GM12878 (cell line): ENCODE results near the gene ANGPTL2. TPM values are rescaled to one million over a fixed set of nuclear protein-coding genes. Genes with fewer than 3 reads are reported as not detected.

Experiments
- ATAC-seq: fragments of 200-7000 bp; cut with Tn5 transposase; 3 replicates; pipeline ENCODE4 v1.9.1; 2020; ENCODE audit warnings: mild to moderate bottlenecking, moderate library complexity
- BruUV-seq: library from RNA; stranded (reverse); fragments of 400-500 nt; replicated peaks from 2 replicates; lab custom pipeline; 2021; lab: Mats Ljungman, UMichigan
- CTCF ChIA-PET: fragments of 300-600 bp; sonication (Branson Sonifier 250); formaldehyde crosslinking; extraction: SDS; loops from one replicate; lab custom pipeline; 2021; ENCODE audit warnings: inconsistent platforms; lab: Yijun Ruan, JAX
- POLR2A ChIA-PET: fragments of 350-600 bp; formaldehyde crosslinking; extraction: SDS; loops from one replicate; lab custom pipeline; 2021; ENCODE audit warnings: inconsistent platforms; lab: Charles Lee
- RAD21 ChIA-PET: fragments of 300-600 bp; sonication (Branson Sonifier 250); formaldehyde crosslinking; loops from one replicate; lab custom pipeline; 2023; ENCODE audit warnings: antibody characterized with exemption; ENCODE audit not compliant: unreplicated experiment; lab: Charles Lee
- SMC1A ChIA-PET: fragments of 300-600 bp; sonication (Branson Sonifier 250); formaldehyde crosslinking; loops from one replicate; lab custom pipeline; 2023; ENCODE audit not compliant: unreplicated experiment, uncharacterized antibody; lab: Charles Lee
- DNase-seq: peaks from one replicate; pipeline ENCODE4 v3.0.0-alpha.2; 2011; ENCODE audit warnings: low read depth, low spot score
- FAIRE-seq: peaks from 3 replicates; lab custom pipeline; 2011; peaks lifted over from hg19 to GRCh38; lab: Jason Lieb, UNC
- H2AFZ ChIP-seq: 2 replicates; pipeline ENCODE4 v1.6.0; 2011; ENCODE audit warnings: low read depth, low read length, control low read depth; ENCODE audit not compliant: control insufficient read depth
- H3K27ac ChIP-seq: 2 replicates; pipeline ENCODE4 v1.5.1; 2011; ENCODE audit warnings: control low read depth; ENCODE audit not compliant: control insufficient read depth, insufficient read depth
- H3K27me3 ChIP-seq, 2 experiments: replicated peaks in 1 of 2; 2 replicates each; pipeline versions ENCODE4 v1.6.0 to v1.6.1; 2011; ENCODE audit warnings: low read length in 1 of 2; ENCODE audit not compliant: control insufficient read depth in 2 of 2, insufficient read depth in 2 of 2
- H3K36me3 ChIP-seq, 2 experiments: 2 replicates each; pipeline ENCODE4 v1.5.1; 2011; ENCODE audit warnings: low read length in 1 of 2; ENCODE audit not compliant: control insufficient read depth in 2 of 2, insufficient read depth in 2 of 2
- H3K4me1 ChIP-seq: 2 replicates; pipeline ENCODE4 v1.6.1; 2011; ENCODE audit warnings: mild to moderate bottlenecking, low read length, moderate library complexity, mixed read lengths; ENCODE audit not compliant: control insufficient read depth, insufficient read depth
- H3K4me2 ChIP-seq: 2 replicates; pipeline ENCODE4 v1.6.0; 2011; ENCODE audit warnings: control low read depth; ENCODE audit not compliant: control insufficient read depth, insufficient read depth
- H3K4me3 ChIP-seq: fragments of 200-600 bp; sonication (generic); 2 replicates; pipeline ENCODE4 v1.5.1; 2016
- H3K79me2 ChIP-seq: 2 replicates; pipeline ENCODE4 v1.6.0; 2011; ENCODE audit warnings: low read length; ENCODE audit not compliant: control insufficient read depth, insufficient read depth
- H3K9ac ChIP-seq: 2 replicates; pipeline ENCODE4 v1.8.0; 2011; ENCODE audit warnings: low read length, control low read depth, mixed read lengths; ENCODE audit not compliant: control insufficient read depth, insufficient read depth
- H3K9me3 ChIP-seq: replicated peaks from 3 replicates; pipeline ENCODE4 v1.5.1; 2011; ENCODE audit warnings: mild to moderate bottlenecking, low read length; ENCODE audit not compliant: control insufficient read depth, insufficient read depth
- H4K20me1 ChIP-seq: 2 replicates; pipeline ENCODE4 v1.6.0; 2011; ENCODE audit not compliant: control insufficient read depth, insufficient read depth
- BCL11A ChIP-seq: IDR thresholded peaks from 2 replicates; pipeline ENCODE4 v1.6.1; 2011; ENCODE audit warnings: low read depth, low read length
- EED ChIP-seq: sonication (generic); IDR thresholded peaks from 2 replicates; pipeline ENCODE4 v1.6.1; 2016; ENCODE audit warnings: antibody characterized with exemption, low read depth
- NFYB ChIP-seq: IDR thresholded peaks from 2 replicates; pipeline ENCODE4 v1.6.1; 2011; ENCODE audit warnings: low read depth, mild to moderate bottlenecking, low read length, improper control_type of control experiment, moderate library complexity; ENCODE audit not compliant: insufficient read depth
- NRF1 ChIP-seq: conservative IDR thresholded peaks from 2 replicates; pipeline ENCODE4 v1.6.1; 2011; ENCODE audit warnings: mild to moderate bottlenecking, low read depth, low read length, improper control_type of control experiment
- POLR2A ChIP-seq: IDR thresholded peaks from 2 replicates; pipeline ENCODE4 v1.6.1; 2011; ENCODE audit warnings: low read depth, mild to moderate bottlenecking, low read length
- POLR2AphosphoS5 ChIP-seq: IDR thresholded peaks from 2 replicates; pipeline ENCODE4 v1.6.1; 2011; ENCODE audit warnings: mild to moderate bottlenecking, low read length, inconsistent platforms
- SMC3 ChIP-seq: IDR thresholded peaks from 2 replicates; pipeline ENCODE4 v1.6.1; 2011; ENCODE audit warnings: low read length, improper control_type of control experiment, borderline replicate concordance
- YY1 ChIP-seq: IDR thresholded peaks from 2 replicates; pipeline ENCODE4 v1.6.1; 2011; ENCODE audit warnings: low read depth, mild to moderate bottlenecking, low read length
- WGBS: methylation state at CpG from one replicate; pipeline ENCODE4 v1.1.6; 2016; ENCODE audit warnings: low lambda C conversion rate; ENCODE audit not compliant: insufficient replicate concordance, insufficient coverage; ENCODE audit errors: missing lambda C conversion rate; 5-methylcytosine and 5-hydroxymethylcytosine counted together
- in situ Hi-C: fragments of 300-500 bp; cut with MboI; formaldehyde crosslinking; loops from 9 replicates; pipeline ENCODE4 v1.14.3; 2018; ENCODE audit warnings: mixed read lengths
- intact Hi-C: fragments of 100-400 bp; cut with micrococcal nuclease; formaldehyde crosslinking; loops from one replicate; pipeline ENCODE4 v1.14.2; 2022; ENCODE audit not compliant: unreplicated experiment
- polyA plus RNA-seq, 11 experiments: library from polyadenylated mRNA; depleted of rRNA in 4 of 11; unstranded in 6 of 11; stranded (reverse) in 5 of 11; fragments of >200 nt; fragmentation: Nextera tagmentation in 4 of 11; fragmentation: Illumina TruSeq in 1 of 11; extraction: Ambion mirVana in 4 of 11; extraction: Trizol in 1 of 11; gene quantifications; 1 replicate in 1 of 11; 2 replicates in 10 of 11; pipeline versions ENCODE4 v1.2.1 to v1.2.3, GENCODE V29; 2011 to 2016; ENCODE audit warnings: inconsistent platforms in 2 of 11, missing spikeins in 2 of 11, low read depth in 1 of 11
- total RNA-seq, 4 experiments: library from RNA; depleted of rRNA in 3 of 4; stranded (reverse); fragments of >200 nt in 3 of 4; fragmentation: Illumina TruSeq in 1 of 4; extraction: Trizol in 1 of 4; gene quantifications; 2 replicates each; pipeline versions ENCODE4 v1.2.1 to v1.2.3, GENCODE V29; 2013 to 2021

ANGPTL2 gene
- total and polyA plus RNA-seq, 10 of the 15 experiments (the other 5 are each of a cell fraction or from before 2014, with no cell fraction given): 0.13 to 2.6 (median 0.82) TPM; not detected in 1

DNA sequence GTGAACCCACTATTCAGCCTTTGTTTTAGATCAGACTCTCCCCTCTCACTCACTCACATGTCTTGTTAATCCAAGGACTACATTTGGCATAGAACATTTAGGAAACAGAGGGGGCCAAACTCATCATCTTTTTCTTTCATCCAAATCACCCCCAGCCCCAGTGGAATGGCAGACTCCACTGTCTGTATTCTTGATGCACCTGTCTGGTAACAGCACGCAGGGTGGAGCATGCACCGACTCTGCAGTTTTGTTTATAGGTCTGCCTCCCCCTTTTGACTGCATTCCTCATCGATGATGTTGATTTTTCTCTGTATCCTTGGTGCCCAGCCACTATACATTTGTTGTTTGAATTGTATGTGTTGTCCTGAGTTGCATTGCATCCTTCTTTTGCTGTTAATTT, 66.0 kb downstream of the ANGPTL2 start:
- TF ChIP-seq NRF1 (no peak), POLR2AphosphoS5 (no peak), EED (no peak), POLR2A (no peak), NFYB (no peak), YY1 (no peak), BCL11A (no peak), SMC3 (no peak)
- TF ChIP-seq, all 136 proteins: peak for 0
- in situ Hi-C loops (no loop called here), intact Hi-C loops (no loop called here)
- no peaks in the 10 kb centered on the region for H3K9me3 ChIP-seq
- no peak for DNase-seq
- H2AFZ ChIP-seq: no peak overlapping the region
- POLR2A ChIA-PET: interaction anchor here (0.7 kb wide), 1 partner anchor 19 kb away, joined by 3 read pairs; no protein-coding TSS in a partner anchor
- WGBS: 97% methylated on average over 3 of the region's 3 CpGs
- no peak for ATAC-seq
- RAD21 ChIA-PET: interaction anchor here (1.6 to 1.8 kb wide), 2 partner anchors 51 to 70 kb away, joined by 5 to 7 read pairs; no protein-coding TSS in a partner anchor
- H3K27me3 ChIP-seq: no peaks in the 10 kb centered on the region
- no peaks in the 10 kb centered on the region; a peak in 1 of 4 replicates for H3K36me3 ChIP-seq
- no peak overlapping the region for H3K27ac ChIP-seq
- H3K4me2 ChIP-seq: no peak overlapping the region
- no peak overlapping the region for H3K9ac ChIP-seq
- H3K79me2 ChIP-seq: no peaks in the 10 kb centered on the region
- SMC1A ChIA-PET: interaction anchor here (1.2 to 9.2 kb wide), 5 partner anchors 10 to 142 kb away, joined by 3 to 92 read pairs (median 5); no protein-coding TSS in a partner anchor
- peaks cover 5% of the 10 kb centered on the region for H3K4me1 ChIP-seq
- FAIRE-seq: no peak
- H4K20me1 ChIP-seq: no peaks in the 10 kb centered on the region
- BruUV-seq: no TSS peak
- H3K4me3 ChIP-seq: no peak overlapping the region
- CTCF ChIA-PET: interaction anchor here (1.1 to 2.4 kb wide), 3 partner anchors 13 to 91 kb away, joined by 3 to 5 read pairs (median 4); no protein-coding TSS in a partner anchor
